Effector memory CD8-positive, alpha-beta T cell (primary cell): ENCODE measurements around the gene XRRA1.
"Not testable (repeated sequence)": the region's sequence is repeated elsewhere in the genome, so short reads cannot be mapped to it uniquely, and the experiment has no call there.

Experiments used
- ATAC-seq: fragments of 150-1000 bp; cut with Tn5 transposase; replicated peaks from 2 replicates; pipeline ENCODE4 v1.10.0; 2021; ENCODE audit warnings: mild to moderate bottlenecking, moderate library complexity
- DNase-seq, 3 experiments: peaks; one replicate each; pipeline ENCODE4 v3.0.0; 2021
- H3K27ac Mint-ChIP-seq, 2 donors: one replicate each; pipeline ENCODE4 v1.8.0; 2022; ENCODE audit warnings: mild to moderate bottlenecking in 2 of 2, mixed read lengths in 2 of 2, moderate library complexity in 2 of 2
- H3K27me3 Mint-ChIP-seq, 2 donors: one replicate each; pipeline ENCODE4 v1.8.0; 2022; ENCODE audit warnings: mixed read lengths in 2 of 2
- H3K36me3 Mint-ChIP-seq: one replicate; pipeline ENCODE4 v1.8.0; 2022; ENCODE audit warnings: mild to moderate bottlenecking, moderate library complexity, mixed read lengths; ENCODE audit not compliant: insufficient read depth
- H3K4me1 Mint-ChIP-seq, 2 donors: one replicate each; pipeline ENCODE4 v1.8.0; 2022; ENCODE audit warnings: low read depth in 2 of 2, mixed read lengths in 2 of 2
- H3K4me3 Mint-ChIP-seq, 2 donors: one replicate each; pipeline ENCODE4 v1.8.0; 2022; ENCODE audit warnings: mild to moderate bottlenecking in 2 of 2, mixed read lengths in 2 of 2, moderate library complexity in 2 of 2
- H3K9me3 Mint-ChIP-seq, 2 donors: one replicate each; pipeline ENCODE4 v1.8.0; 2022; ENCODE audit warnings: mixed read lengths in 2 of 2

Gene XRRA1

DNA sequence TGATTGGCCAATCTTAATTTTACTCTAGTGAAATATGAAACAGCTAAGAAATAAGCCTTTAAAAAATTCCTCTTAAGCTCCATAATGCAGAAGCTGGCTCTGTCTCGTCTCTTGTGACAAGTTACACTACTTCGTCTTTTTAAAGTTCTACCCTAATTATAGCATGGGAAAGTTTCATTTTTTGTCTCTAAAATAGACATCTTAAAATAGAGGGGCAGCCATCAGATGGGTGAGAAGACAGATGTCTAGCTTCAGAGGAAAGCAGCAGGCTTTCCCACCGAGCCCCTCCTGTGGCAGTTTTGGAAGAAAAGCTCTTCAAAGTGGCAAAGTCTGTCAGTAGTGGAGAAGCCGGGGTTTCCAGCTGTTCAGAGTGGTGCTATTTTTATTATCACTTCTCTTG lies 39.5 kb downstream of the XRRA1 start:
- H3K4me1 Mint-ChIP-seq: peaks cover 2 to 7% of the 10 kb centered on the region in 2 donors
- peaks cover 7% of the 10 kb centered on the region for H3K36me3 Mint-ChIP-seq
- H3K27me3 Mint-ChIP-seq: no peaks in the 10 kb centered on the region
- H3K9me3 Mint-ChIP-seq: no peaks in the 10 kb centered on the region
- no peak for DNase-seq
- no peak overlapping the region for H3K4me3 Mint-ChIP-seq
- H3K27ac Mint-ChIP-seq: no peak overlapping the region
- ATAC-seq: no peak

DNA sequence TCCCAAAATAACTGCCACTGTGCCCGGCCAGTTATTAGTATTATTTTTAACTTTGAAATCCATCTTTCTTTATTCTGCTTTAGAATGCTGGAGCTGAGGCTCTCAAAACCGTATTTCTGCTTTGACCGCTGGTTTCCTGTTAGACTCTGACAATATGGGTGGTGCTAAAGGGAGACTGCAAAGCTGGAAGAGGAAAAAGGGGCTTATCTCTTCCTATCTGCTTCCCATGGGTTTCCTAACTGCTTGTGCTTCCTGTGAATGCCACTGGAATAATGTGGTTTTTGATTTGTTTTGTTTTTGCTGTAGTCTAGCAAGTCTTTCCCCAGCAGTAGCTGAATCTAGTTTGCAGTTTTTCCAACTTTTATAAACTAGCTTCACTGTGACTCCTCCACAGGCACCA lies 43.6 kb downstream of the XRRA1 start:
- Mint-ChIP-seq H3K27ac (peak overlapping the region in 1 of 2 donors; percentile 85), H3K36me3 (peaks cover 3% of the 10 kb centered on the region), H3K27me3 (no peaks in the 10 kb centered on the region), H3K4me3 (no peak overlapping the region), H3K4me1 (peaks cover 2% of the 10 kb centered on the region in 2 donors), H3K9me3 (peaks cover 4 to 15% of the 10 kb centered on the region in 2 donors)
- ATAC-seq: no peak
- no peak for DNase-seq

DNA sequence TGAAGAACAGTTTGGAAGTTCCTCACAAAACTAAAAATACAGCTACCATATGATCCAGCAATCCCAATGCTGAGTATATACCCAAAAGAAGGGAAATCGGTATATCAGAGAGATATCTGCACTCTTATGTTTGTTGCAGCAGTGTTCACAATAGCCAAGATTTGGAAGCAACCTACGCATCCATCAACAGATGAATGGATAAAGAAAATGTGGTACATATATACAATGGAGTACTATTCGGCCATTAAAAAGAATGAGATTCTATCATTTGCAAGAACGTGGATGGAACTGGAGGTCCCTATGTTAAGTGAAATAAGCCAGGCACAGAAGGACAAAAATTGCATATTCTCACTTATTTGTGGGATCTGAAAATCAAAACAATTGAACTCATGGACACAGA lies 46.5 kb downstream of the XRRA1 start:
- DNase-seq (no peak), ATAC-seq (no peak)
- H3K27ac Mint-ChIP-seq: no peak overlapping the region
- no peaks in the 10 kb centered on the region for H3K27me3 Mint-ChIP-seq
- H3K4me3 Mint-ChIP-seq: no peak overlapping the region
- H3K4me1 Mint-ChIP-seq: peaks cover under 1 to 2% of the 10 kb centered on the region in 2 donors
- H3K9me3 Mint-ChIP-seq: peaks cover 5 to 25% of the 10 kb centered on the region in 2 donors
- no peaks in the 10 kb centered on the region for H3K36me3 Mint-ChIP-seq

DNA sequence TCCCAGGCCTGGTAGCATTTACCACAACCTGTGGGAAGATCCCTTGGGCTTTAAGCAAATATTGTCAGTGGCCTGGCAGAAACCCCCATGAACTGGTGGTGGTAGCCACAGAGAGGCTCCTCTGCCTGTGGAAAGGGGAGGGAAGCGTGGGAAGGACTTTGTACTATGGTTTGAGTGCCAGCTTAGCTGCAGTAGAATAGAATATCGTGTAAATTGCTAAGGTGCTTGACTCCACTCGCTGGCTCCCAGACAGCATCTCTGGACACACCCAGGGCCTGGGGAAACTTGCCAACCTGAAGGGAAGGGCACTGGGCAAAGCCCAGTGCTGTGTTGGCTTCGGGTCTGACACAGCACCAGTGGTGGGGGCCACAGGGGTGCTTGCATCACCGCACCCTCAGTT lies 52.6 kb downstream of the XRRA1 start:
- ATAC-seq: no peak
- Mint-ChIP-seq H3K9me3 (peaks cover 5 to 38% of the 10 kb centered on the region in 2 donors), H3K4me3 (no peak overlapping the region), H3K36me3 (peaks cover 3% of the 10 kb centered on the region), H3K27me3 (no peaks in the 10 kb centered on the region), H3K4me1 (peaks cover 0 to 7% of the 10 kb centered on the region in 2 donors), H3K27ac (no peak overlapping the region)
- DNase-seq: no peak

DNA sequence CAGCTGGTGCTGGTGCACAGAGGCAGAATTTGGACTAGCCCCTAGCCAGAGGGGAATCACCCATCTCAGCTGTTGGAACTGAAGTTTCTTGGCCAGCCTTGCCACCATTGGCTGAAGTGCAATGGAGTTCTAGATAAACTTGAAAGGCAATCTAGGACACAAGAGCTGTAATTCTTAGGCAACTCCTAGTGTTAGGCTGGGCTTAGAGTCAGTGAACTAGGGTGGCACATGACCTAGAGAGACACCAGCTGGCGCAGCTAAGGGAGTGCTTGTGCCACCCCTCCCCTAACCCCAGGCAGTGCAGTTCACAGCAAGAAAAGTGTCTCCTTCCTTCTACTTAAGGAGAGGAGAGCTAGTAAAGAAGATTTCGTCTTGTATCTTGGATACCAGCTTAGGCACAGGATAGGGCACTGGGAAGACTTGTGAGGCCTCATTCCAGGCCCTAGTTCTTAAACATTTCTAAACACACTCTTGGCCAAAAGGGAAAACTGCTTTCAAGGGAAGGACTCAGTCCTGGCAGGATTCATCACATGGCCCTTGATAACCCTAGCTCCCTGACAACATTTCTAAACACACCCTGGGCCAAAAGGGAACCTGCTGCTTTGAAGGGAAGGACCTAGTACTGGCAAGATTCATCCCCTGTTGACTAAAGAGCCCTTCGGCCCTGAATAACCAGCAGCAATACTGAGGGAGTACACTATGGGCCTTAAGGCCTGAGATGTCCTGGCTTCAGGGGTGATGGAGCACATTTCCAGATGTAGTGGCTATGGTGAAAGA lies 53.4 kb downstream of the XRRA1 start:
- peaks cover 3% of the 10 kb centered on the region for H3K36me3 Mint-ChIP-seq
- H3K4me1 Mint-ChIP-seq: peaks cover 0 to 7% of the 10 kb centered on the region in 2 donors
- no peak for ATAC-seq
- no peak for DNase-seq
- no peaks in the 10 kb centered on the region for H3K27me3 Mint-ChIP-seq
- no peak overlapping the region for H3K27ac Mint-ChIP-seq
- peaks cover 5 to 38% of the 10 kb centered on the region in 2 donors for H3K9me3 Mint-ChIP-seq
- no peak overlapping the region for H3K4me3 Mint-ChIP-seq

DNA sequence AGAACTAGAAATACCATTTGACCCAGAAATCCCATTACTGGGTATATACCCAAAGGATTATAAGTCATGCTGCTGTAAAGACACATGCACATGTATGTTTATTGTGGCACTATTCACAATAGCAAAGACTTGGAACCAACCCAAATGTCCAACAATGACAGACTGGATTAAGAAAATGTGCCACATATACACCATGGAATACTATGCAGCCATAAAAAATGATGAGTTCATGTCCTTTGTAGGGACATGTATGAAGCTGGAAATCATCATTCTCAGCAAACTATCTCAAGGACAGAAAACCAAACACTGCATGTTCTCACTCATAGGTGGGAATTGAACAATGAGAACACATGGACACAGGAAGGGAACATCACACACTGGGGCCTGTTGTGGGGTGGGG lies 55.9 kb downstream of the XRRA1 start:
- DNase-seq, H3K27ac Mint-ChIP-seq, ATAC-seq, H3K4me3 Mint-ChIP-seq, H3K36me3 Mint-ChIP-seq, H3K27me3 Mint-ChIP-seq: not testable (repeated sequence)
- H3K4me1 Mint-ChIP-seq: peaks cover 0 to 13% of the 10 kb centered on the region in 2 donors
- peaks cover 5 to 31% of the 10 kb centered on the region in 2 donors for H3K9me3 Mint-ChIP-seq

DNA sequence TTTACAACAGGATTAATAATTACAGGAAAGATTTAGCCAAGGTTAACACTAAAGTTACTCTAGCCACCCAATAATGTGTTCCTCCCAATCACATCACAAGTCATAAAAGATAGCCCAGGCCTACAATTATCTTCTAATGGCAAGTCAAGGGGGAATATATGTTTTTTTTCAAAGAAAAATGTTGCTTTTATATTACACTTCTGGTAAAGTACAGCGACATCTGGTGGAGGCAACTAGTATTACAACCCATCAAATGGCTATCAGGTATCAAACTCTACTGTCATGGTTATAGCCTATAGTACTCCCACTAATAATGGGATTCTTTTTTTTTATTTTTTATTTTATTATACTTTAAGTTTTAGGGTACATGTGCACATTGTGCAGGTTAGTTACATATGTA lies 71.8 kb downstream of the XRRA1 start:
- no peak for DNase-seq

DNA sequence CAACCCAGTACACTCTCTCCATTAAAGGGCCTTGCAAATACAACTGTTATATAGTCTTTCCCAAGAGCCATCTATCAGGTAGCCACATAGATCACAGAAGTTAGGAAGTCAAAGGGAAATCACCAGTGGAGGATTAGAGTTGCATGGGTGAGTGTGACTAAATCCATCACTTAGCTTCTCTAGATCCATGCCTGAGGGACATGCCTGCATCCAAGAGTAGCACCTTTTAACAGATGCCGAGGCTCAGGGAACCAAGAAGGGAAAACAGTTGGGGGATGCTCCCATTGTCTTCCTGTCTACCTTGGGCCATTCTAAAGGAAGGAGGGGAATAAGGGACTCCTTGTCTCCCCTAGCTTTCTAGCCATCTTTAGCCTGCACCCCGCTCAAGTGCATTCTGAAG lies 77.9 kb downstream of the XRRA1 start:
- Mint-ChIP-seq H3K4me1 (no peaks in the 10 kb centered on the region), H3K9me3 (peaks cover 17 to 39% of the 10 kb centered on the region in 2 donors), H3K36me3 (peaks cover 5% of the 10 kb centered on the region), H3K27ac (no peak overlapping the region), H3K4me3 (no peak overlapping the region), H3K27me3 (no peaks in the 10 kb centered on the region)
- DNase-seq (no peak), ATAC-seq (no peak)

More for the DNA sequence above, 71.8 kb downstream of the XRRA1 start:
- no peaks in the 10 kb centered on the region for H3K4me1 Mint-ChIP-seq
- H3K36me3 Mint-ChIP-seq: no peaks in the 10 kb centered on the region
- no peak for ATAC-seq
- H3K4me3 Mint-ChIP-seq: no peak overlapping the region
- no peaks in the 10 kb centered on the region for H3K27me3 Mint-ChIP-seq
- peaks cover 0 to 1% of the 10 kb centered on the region in 2 donors for H3K9me3 Mint-ChIP-seq
- no peak overlapping the region for H3K27ac Mint-ChIP-seq

DNA sequence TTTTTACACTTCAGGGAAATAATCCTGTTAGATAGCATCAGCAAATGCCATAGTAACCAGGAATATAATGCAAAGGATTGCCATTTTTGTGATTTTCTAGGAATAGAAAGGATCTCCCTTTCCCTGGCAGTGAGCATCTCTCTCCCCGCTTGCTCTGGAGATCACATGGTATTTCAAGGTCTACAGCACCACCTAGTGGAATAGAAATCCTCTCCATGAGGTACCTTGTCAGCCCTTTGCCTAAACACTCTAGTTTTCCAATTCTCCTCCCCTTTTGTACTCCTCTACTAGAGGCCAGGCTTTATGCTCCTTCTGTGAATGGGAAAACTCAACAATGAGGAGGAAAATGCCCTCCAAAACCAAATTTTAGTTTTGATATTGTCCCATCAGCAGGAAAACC lies 78.4 kb downstream of the XRRA1 start:
- Mint-ChIP-seq H3K9me3 (peaks cover 17 to 39% of the 10 kb centered on the region in 2 donors), H3K4me1 (no peaks in the 10 kb centered on the region), H3K4me3 (no peak overlapping the region), H3K36me3 (peaks cover 5% of the 10 kb centered on the region), H3K27ac (no peak overlapping the region), H3K27me3 (no peaks in the 10 kb centered on the region)
- ATAC-seq: no peak
- no peak for DNase-seq

DNA sequence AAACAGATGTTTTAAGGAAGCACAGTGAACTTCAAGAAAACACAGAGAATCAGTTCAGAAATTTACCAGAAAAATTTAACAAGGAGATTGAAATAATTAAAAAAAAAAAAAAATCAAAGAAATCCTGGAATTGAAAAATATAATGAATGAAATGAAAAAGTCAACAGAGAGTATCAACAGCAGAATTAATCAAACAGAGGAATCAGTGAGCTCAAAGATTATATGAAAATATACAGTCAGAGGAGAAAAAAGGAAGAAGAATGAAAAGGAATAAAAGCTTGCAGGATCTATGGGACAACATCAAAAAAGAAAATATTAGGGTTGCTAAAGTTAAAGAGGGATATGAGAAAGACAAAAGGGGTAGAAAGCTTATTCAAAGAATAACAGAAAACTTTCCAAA lies 82.3 kb downstream of the XRRA1 start:
- ATAC-seq (no peak), DNase-seq (no peak)
- Mint-ChIP-seq H3K27me3 (no peaks in the 10 kb centered on the region), H3K4me1 (no peaks in the 10 kb centered on the region), H3K4me3 (peak overlapping the region in 1 of 2 donors; percentile 3), H3K9me3 (peaks cover 10 to 37% of the 10 kb centered on the region in 2 donors), H3K27ac (no peak overlapping the region), H3K36me3 (peaks cover 15% of the 10 kb centered on the region)

DNA sequence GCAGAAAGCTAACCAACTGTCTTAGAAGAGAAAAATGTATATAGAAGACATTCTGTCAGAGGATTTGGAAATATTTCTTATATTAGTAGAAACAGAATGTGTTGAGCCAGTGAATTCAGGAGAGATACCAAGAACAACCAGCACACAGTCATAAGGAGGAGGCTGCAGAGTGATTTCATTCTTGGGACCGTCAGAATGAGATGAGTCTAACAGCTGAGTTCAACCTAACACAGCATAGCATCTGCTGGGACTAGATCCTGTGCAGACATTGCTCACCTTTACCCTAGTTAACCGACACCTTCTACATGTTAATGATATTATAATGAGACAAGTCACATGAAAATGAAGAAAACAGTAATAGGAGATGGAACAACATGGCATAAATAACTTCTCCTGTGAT lies 85.5 kb downstream of the XRRA1 start:
- Mint-ChIP-seq H3K4me3 (no peak overlapping the region), H3K27me3 (no peaks in the 10 kb centered on the region), H3K4me1 (no peaks in the 10 kb centered on the region), H3K9me3 (peaks cover 7 to 16% of the 10 kb centered on the region in 2 donors), H3K27ac (no peak overlapping the region), H3K36me3 (peaks cover 22% of the 10 kb centered on the region)
- no peak for ATAC-seq
- no peak for DNase-seq

DNA sequence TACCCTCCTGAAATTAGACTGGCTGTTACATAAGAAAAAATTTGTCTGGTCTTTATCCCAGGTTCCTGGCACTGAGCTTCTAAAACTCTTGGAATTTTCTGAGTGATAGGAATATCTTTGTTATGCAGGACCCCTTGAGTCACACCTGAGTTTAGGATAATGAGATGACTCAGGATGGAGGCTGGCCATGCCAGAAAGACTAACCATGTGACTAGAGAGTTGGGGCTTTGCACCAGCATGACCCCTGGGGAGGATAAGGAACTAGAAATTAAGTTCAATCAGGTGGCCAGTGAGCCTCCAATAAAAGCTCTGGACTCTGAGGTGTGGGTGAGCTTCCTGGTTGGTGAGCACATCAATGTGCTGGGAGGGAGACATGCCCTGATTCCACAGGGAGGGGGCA lies 88.1 kb downstream of the XRRA1 start:
- Mint-ChIP-seq H3K36me3 (peaks cover 20% of the 10 kb centered on the region), H3K9me3 (peaks cover 0 to 3% of the 10 kb centered on the region in 2 donors), H3K27ac (no peak overlapping the region), H3K27me3 (no peaks in the 10 kb centered on the region), H3K4me1 (no peaks in the 10 kb centered on the region), H3K4me3 (no peak overlapping the region)
- ATAC-seq: no peak
- no peak for DNase-seq

DNA sequence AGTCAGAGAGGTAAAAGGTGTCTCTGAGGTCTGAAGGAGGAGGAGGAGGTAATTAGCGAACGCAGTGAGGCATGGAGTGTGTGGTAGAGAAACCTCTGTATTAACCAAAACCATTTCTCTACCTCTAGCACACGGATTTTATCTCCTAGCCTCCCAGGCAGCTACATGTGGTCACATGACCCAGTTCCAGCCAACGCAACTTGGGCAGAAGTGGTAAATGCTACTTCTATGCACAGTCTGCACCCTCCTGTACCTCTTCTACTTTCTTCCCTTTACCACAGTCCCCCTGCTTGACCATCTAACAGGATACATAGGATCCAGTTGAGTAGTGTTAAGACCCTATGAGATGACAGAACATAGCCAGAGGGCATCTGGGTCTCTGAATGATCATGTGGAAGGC lies 95.7 kb downstream of the XRRA1 start:
- Mint-ChIP-seq H3K36me3 (peaks cover 13% of the 10 kb centered on the region), H3K27me3 (no peaks in the 10 kb centered on the region), H3K9me3 (no peaks in the 10 kb centered on the region), H3K4me1 (no peaks in the 10 kb centered on the region), H3K4me3 (no peak overlapping the region), H3K27ac (no peak overlapping the region)
- DNase-seq (no peak), ATAC-seq (no peak)

DNA sequence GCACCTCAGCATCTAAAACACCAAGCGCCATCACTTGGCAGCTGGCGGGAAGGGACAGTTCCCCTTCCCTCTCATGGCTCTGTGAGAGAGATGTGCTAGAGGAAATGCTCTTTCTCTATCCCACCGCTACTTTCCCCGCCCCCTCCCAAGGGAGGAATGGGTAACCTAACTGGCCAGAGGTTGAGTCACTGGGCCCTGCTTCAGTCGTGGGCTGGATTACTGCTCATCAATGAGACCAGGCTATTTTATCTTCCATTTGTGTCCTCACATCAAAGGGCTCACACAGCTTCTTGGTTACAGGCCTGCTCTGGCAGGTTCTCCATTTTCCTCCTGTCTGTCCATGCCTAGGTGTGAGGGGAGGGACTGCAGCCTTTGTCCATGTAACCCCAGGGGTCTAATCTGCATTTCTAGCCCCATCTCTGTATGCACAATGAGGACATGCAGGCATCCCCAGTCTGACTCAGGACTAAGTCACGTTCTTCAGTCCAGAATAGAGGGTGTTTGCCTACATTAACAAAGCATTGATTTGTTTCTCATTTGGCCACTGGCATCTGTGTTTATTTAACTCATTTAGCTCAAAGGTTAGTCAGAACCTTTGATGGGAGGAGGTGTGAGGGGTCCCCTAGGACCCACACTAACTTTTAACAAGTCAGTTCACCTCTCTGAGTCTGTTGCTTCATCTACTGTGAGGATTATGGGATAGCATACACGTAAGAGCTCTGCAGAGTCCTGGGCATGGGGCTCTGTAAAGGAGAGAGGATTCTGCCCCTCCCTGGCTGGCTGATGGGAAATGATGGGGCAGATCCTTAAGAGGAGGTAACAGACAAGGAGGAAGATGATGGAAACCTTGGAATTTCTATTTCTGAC lies 99.1 kb downstream of the XRRA1 start:
- Mint-ChIP-seq H3K4me1 (peaks cover 18 to 24% of the 10 kb centered on the region in 2 donors), H3K9me3 (no peaks in the 10 kb centered on the region), H3K27ac (no peak overlapping the region), H3K4me3 (no peak overlapping the region), H3K36me3 (peaks cover 9% of the 10 kb centered on the region), H3K27me3 (no peaks in the 10 kb centered on the region)
- ATAC-seq (no peak), DNase-seq (no peak)
